ENCODE measurements around the gene CPD.
A peak's percentile ranks its signal among the peaks of the same experiment; 100 is the strongest.

The CPD gene

DNA sequence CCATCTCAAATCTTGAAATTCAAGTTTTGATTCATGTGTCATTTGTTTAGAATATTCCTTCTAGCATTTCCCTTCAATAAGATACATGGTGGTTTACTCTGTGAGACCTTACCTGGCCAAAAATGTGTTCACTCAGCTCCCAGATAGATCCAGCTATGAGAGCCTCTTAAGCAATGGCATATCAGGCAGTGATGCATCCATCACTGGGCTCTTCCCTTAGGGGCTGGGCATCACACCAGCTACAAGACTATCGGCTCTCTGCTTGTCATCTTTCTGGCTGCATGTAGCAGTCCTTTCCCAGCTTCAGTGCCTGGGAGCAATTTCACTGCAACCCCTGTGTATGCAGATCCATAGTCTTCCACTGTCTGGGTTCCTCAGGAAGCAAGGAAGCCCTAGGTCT, 139.1 kb downstream of the CPD start:
- Mint-ChIP-seq H3K36me3 (ENCODE audit: low read depth) (peaks cover 71% of the 10 kb centered on the region), H3K27me3 (no peaks in the 10 kb centered on the region), H3K27ac (no peak overlapping the region), H3K4me1 (ENCODE audit: low read depth) (peaks cover 13% of the 10 kb centered on the region), H3K4me3 (no peak overlapping the region), H3K9me3 (no peaks in the 10 kb centered on the region)

GRCh38 chr17:30519166-30519565, 140.4 kb downstream of the CPD start:
- peak overlapping the region; percentile 26 for H3K27ac Mint-ChIP-seq
- no peaks in the 10 kb centered on the region for H3K9me3 Mint-ChIP-seq
- H3K36me3 Mint-ChIP-seq (ENCODE audit: low read depth) = peaks cover 67% of the 10 kb centered on the region

More at GRCh38 chr17:30519166-30519565, 140.4 kb downstream of the CPD start:
- Mint-ChIP-seq H3K4me3 (no peak overlapping the region), H3K27me3 (no peaks in the 10 kb centered on the region), H3K4me1 (ENCODE audit: low read depth) (peaks cover 14% of the 10 kb centered on the region)
